ENCODE data around the gene KRTAP10-12. TPM values are rescaled to one million over a fixed set of nuclear protein-coding genes. Genes with fewer than 3 reads are reported as not detected.
"Not testable (repeated sequence)": the region's sequence is repeated elsewhere in the genome, so short reads cannot be mapped to it uniquely, and the experiment has no call there.

The KRTAP10-12 gene
- polyA plus RNA-seq, 1 donor from 2014 or later, result not detected

DNA sequence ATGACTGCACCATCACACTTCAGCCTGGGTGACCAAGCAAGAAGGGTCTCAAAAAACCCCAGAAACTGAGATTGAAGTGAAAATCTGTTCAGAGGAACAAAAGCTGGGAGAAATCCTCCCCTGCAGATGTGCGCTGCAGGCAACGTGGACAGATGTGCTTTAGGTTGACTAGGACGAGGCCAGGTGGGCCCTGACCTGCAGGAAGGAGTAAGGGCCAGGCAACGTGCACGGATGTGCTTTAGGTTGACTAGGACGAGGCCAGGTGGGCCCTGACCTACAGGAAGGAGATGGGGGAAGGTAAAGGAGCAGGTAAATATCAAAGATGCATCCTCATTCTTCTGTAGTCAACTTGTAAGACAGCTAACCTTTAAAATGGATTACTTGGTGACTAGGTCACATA is 12.5 kb upstream of the KRTAP10-12 start:
- no peak overlapping the region for H3K27ac ChIP-seq (ENCODE audit: low read length)
- no peaks in the 10 kb centered on the region for H3F3A ChIP-seq (ENCODE audit: insufficient read depth, low read length, poor library complexity, severe bottlenecking)
- H4K20me1 ChIP-seq (ENCODE audit: insufficient read depth), result no peaks in the 10 kb centered on the region
- H3K4me3 ChIP-seq (ENCODE audit: low read length), result no peak overlapping the region
- H3K79me2 ChIP-seq (replicated peaks; ENCODE audit: insufficient read depth, low read length), result no peaks in the 10 kb centered on the region
- H2AFZ ChIP-seq (ENCODE audit: low read depth, low read length), result no peak overlapping the region
- H3K4me2 ChIP-seq (ENCODE audit: low read length), result no peak overlapping the region
- H3K9ac ChIP-seq (ENCODE audit: low read length), result no peak overlapping the region
- TF ChIP-seq SMC3 (conservative IDR thresholded peaks at IDR 0.05; ENCODE audit: poor library complexity) (no peak), TAF1 (IDR thresholded peaks at IDR 0.05; ENCODE audit: low read depth) (no peak), RAD21 (conservative IDR thresholded peaks at IDR 0.05) (no peak), MXI1 (conservative IDR thresholded peaks at IDR 0.05; ENCODE audit: poor library complexity, severe bottlenecking) (no peak), EP300 (conservative IDR thresholded peaks at IDR 0.05; ENCODE audit: poor library complexity, severe bottlenecking) (no peak), EZH2 (IDR thresholded peaks at IDR 0.05; ENCODE audit: borderline replicate concordance, insufficient read depth, low read length, poor library complexity, severe bottlenecking) (no peak), POLR2AphosphoS5 (IDR thresholded peaks at IDR 0.05) (no peak)
- TF ChIP-seq, protein P1, sequence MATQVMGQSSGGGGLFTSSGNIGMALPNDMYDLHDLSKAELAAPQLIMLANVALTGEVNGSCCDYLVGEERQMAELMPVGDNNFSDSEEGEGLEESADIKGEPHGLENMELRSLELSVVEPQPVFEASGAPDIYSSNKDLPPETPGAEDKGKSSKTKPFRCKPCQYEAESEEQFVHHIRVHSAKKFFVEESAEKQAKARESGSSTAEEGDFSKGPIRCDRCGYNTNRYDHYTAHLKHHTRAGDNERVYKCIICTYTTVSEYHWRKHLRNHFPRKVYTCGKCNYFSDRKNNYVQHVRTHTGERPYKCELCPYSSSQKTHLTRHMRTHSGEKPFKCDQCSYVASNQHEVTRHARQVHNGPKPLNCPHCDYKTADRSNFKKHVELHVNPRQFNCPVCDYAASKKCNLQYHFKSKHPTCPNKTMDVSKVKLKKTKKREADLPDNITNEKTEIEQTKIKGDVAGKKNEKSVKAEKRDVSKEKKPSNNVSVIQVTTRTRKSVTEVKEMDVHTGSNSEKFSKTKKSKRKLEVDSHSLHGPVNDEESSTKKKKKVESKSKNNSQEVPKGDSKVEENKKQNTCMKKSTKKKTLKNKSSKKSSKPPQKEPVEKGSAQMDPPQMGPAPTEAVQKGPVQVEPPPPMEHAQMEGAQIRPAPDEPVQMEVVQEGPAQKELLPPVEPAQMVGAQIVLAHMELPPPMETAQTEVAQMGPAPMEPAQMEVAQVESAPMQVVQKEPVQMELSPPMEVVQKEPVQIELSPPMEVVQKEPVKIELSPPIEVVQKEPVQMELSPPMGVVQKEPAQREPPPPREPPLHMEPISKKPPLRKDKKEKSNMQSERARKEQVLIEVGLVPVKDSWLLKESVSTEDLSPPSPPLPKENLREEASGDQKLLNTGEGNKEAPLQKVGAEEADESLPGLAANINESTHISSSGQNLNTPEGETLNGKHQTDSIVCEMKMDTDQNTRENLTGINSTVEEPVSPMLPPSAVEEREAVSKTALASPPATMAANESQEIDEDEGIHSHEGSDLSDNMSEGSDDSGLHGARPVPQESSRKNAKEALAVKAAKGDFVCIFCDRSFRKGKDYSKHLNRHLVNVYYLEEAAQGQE (IDR thresholded peaks at IDR 0.05; ENCODE audit: borderline replicate concordance), result no peak
- TF ChIP-seq, protein P2, sequence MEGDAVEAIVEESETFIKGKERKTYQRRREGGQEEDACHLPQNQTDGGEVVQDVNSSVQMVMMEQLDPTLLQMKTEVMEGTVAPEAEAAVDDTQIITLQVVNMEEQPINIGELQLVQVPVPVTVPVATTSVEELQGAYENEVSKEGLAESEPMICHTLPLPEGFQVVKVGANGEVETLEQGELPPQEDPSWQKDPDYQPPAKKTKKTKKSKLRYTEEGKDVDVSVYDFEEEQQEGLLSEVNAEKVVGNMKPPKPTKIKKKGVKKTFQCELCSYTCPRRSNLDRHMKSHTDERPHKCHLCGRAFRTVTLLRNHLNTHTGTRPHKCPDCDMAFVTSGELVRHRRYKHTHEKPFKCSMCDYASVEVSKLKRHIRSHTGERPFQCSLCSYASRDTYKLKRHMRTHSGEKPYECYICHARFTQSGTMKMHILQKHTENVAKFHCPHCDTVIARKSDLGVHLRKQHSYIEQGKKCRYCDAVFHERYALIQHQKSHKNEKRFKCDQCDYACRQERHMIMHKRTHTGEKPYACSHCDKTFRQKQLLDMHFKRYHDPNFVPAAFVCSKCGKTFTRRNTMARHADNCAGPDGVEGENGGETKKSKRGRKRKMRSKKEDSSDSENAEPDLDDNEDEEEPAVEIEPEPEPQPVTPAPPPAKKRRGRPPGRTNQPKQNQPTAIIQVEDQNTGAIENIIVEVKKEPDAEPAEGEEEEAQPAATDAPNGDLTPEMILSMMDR (IDR thresholded peaks at IDR 0.05; ENCODE audit: poor library complexity, severe bottlenecking), result no peak
- H3K36me3 ChIP-seq (ENCODE audit: insufficient read depth, low read length), result no peaks in the 10 kb centered on the region
- no peaks in the 10 kb centered on the region for H3K27me3 ChIP-seq (ENCODE audit: insufficient read depth, low read depth, low read length)
- no peaks in the 10 kb centered on the region for H3K9me3 ChIP-seq (ENCODE audit: low read length)
- H3K9me2 ChIP-seq (ENCODE audit: insufficient read depth, low read length), result no peaks in the 10 kb centered on the region

DNA sequence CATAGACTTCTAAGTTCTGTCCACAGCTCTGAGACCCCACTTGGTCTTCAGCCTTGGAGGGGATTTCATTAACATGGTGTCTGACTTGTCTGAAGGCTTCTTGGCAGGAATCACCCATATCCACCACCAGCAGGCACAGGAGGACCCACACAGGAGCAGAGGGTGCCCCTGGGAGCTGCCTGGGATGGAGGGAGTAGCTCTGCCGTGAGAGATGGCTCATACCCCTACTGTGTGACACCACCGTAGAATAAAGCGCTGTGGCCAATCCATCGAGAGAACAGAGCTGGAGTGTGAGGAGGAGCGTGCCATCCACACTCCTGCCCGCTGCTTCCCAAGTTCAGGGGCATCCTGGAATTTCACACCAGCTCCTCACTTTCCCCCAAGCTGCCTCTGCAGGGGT is 11.9 kb upstream of the KRTAP10-12 start:
- H3K4me3 ChIP-seq (ENCODE audit: low read length); H4K20me1 ChIP-seq (ENCODE audit: insufficient read depth); H3K9me3 ChIP-seq (ENCODE audit: low read length); H3K4me2 ChIP-seq (ENCODE audit: low read length); H3K27me3 ChIP-seq (ENCODE audit: insufficient read depth, low read depth, low read length); H3F3A ChIP-seq (ENCODE audit: insufficient read depth, low read length, poor library complexity, severe bottlenecking); H2AFZ ChIP-seq (ENCODE audit: low read depth, low read length); H3K9me2 ChIP-seq (ENCODE audit: insufficient read depth, low read length); H3K79me2 ChIP-seq (replicated peaks; ENCODE audit: insufficient read depth, low read length); H3K27ac ChIP-seq (ENCODE audit: low read length); H3K9ac ChIP-seq (ENCODE audit: low read length); H3K36me3 ChIP-seq (ENCODE audit: insufficient read depth, low read length): not testable (repeated sequence)

Data from neural cell (in vitro differentiated cells).